ENCODE data around the gene FGD2. TPM values are rescaled to one million over a fixed set of nuclear protein-coding genes. Genes with fewer than 3 reads are reported as not detected.

The FGD2 gene
- total and polyA plus RNA-seq, 2 experiments from 2014 or later, result 0.13 to 0.14 TPM

- peaks cover 23% of the 10 kb centered on the region for H3K79me2 ChIP-seq (replicated peaks; ENCODE audit: insufficient read depth)
- H3K4me2 ChIP-seq, result no peak overlapping the region
- H3K27ac ChIP-seq (ENCODE audit: low read depth), result no peak overlapping the region
- TF ChIP-seq CREB1 (CRISPR knock-in tag; IDR thresholded peaks at IDR 0.05; ENCODE audit: low read depth), result no peak
- H3K4me1 ChIP-seq (ENCODE audit: insufficient read depth), result peaks cover 12% of the 10 kb centered on the region
- no peak overlapping the region for H2AFZ ChIP-seq
- H3K9me3 Mint-ChIP-seq, result no peaks in the 10 kb centered on the region
- H3K27ac Mint-ChIP-seq, result no peak overlapping the region
- ATAC-seq (no peak), DNase-seq (ENCODE audit: low spot score) (no peak)
- no peaks in the 10 kb centered on the region for H3K27me3 ChIP-seq (ENCODE audit: insufficient read depth)
- no peak overlapping the region for H3K4me3 ChIP-seq
- H3K4me1 Mint-ChIP-seq, result peaks cover 15% of the 10 kb centered on the region
- H3K27me3 Mint-ChIP-seq (ENCODE audit: insufficient read depth, low read depth, poor library complexity), result peaks cover 4% of the 10 kb centered on the region
- peaks cover 4% of the 10 kb centered on the region for H3F3A ChIP-seq (replicated peaks; ENCODE audit: low read depth)
- peaks cover 84% of the 10 kb centered on the region for H3K36me3 Mint-ChIP-seq (ENCODE audit: low read depth)
- H3K4me3 Mint-ChIP-seq, result no peak overlapping the region
- no peaks in the 10 kb centered on the region for H3K9me2 ChIP-seq (ENCODE audit: insufficient read depth)
- peaks cover 23% of the 10 kb centered on the region for H4K20me1 ChIP-seq (replicated peaks; ENCODE audit: insufficient read depth)
- peaks cover 56% of the 10 kb centered on the region for H3K36me3 ChIP-seq (ENCODE audit: insufficient read depth)
Observed at GRCh38 chr6:36975231-36976006, 30.0 kb upstream of the FGD2 start.

- Histone ChIP-seq H4K20me1 (replicated peaks; ENCODE audit: insufficient read depth) (peaks cover 28% of the 10 kb centered on the region), H2AFZ (no peak overlapping the region), H3K27me3 (ENCODE audit: insufficient read depth) (no peaks in the 10 kb centered on the region), H3K9me2 (ENCODE audit: insufficient read depth) (no peaks in the 10 kb centered on the region), H3F3A (replicated peaks; ENCODE audit: low read depth) (peaks cover 4% of the 10 kb centered on the region), H3K4me1 (ENCODE audit: insufficient read depth) (peaks cover 15% of the 10 kb centered on the region), H3K36me3 (ENCODE audit: insufficient read depth) (peaks cover 56% of the 10 kb centered on the region), H3K27ac (ENCODE audit: low read depth) (no peak overlapping the region), H3K79me2 (replicated peaks; ENCODE audit: insufficient read depth) (peaks cover 28% of the 10 kb centered on the region), H3K4me3 (no peak overlapping the region), H3K4me2 (no peak overlapping the region)
- no peak for DNase-seq (ENCODE audit: low spot score)
- no peak for ATAC-seq
- Mint-ChIP-seq H3K4me3 (no peak overlapping the region), H3K27me3 (ENCODE audit: insufficient read depth, low read depth, poor library complexity) (peaks cover 7% of the 10 kb centered on the region), H3K9me3 (no peaks in the 10 kb centered on the region), H3K4me1 (peaks cover 20% of the 10 kb centered on the region), H3K27ac (no peak overlapping the region), H3K36me3 (ENCODE audit: low read depth) (peaks cover 80% of the 10 kb centered on the region)
- TF ChIP-seq ZNF331 (CRISPR knock-in tag; IDR thresholded peaks at IDR 0.05; ENCODE audit: low read depth), result no peak
- TF ChIP-seq CTCF (conservative IDR thresholded peaks at IDR 0.05; ENCODE audit: low read depth in 2 of 2), result no peak
- TF ChIP-seq CREB1 (CRISPR knock-in tag; IDR thresholded peaks at IDR 0.05; ENCODE audit: low read depth), result no peak
- TF ChIP-seq ZNF462 (CRISPR knock-in tag; IDR thresholded peaks at IDR 0.05), result no peak
- no peak for TF ChIP-seq JUNB (IDR thresholded peaks at IDR 0.05; ENCODE audit: unreplicated experiment)
- TF ChIP-seq STAT1 (IDR thresholded peaks at IDR 0.05; ENCODE audit: unreplicated experiment), result no peak
- no peak for TF ChIP-seq REST (IDR thresholded peaks at IDR 0.05; ENCODE audit: unreplicated experiment)
- no peak for TF ChIP-seq NANOG (IDR thresholded peaks at IDR 0.05; ENCODE audit: borderline replicate concordance)
- no peak for TF ChIP-seq ZNF114 (CRISPR knock-in tag; IDR thresholded peaks at IDR 0.05)
- no peak for TF ChIP-seq POLR2AphosphoS5 (IDR thresholded peaks at IDR 0.05; ENCODE audit: low read depth)
Observed at GRCh38 chr6:36976007-36976264, 29.5 kb upstream of the FGD2 start.
